HEK293 (cell line): ENCODE data around the gene DLG2.

Experiments
- CTCF ChIA-PET: fragments of 350-600 bp; formaldehyde crosslinking; extraction: SDS; loops from one replicate; lab custom pipeline; 2021; ENCODE audit warnings: antibody characterized with exemption; lab: Yijun Ruan, JAX
- POLR2A ChIA-PET: fragments of 300-600 bp; formaldehyde crosslinking; extraction: SDS; loops from one replicate; lab custom pipeline; 2020; ENCODE audit warnings: antibody characterized with exemption, inconsistent platforms; lab: Yijun Ruan, JAX
- H3K27ac ChIP-seq: fragments of 200-500 bp; sonication (Bioruptor generic); 2 replicates; pipeline ENCODE4 v1.5.1; 2014; ENCODE audit warnings: low read depth, low read length, control low read depth, inconsistent platforms; ENCODE audit errors: extremely low read depth
- H3K36me3 ChIP-seq, 2 experiments: fragments of 200-500 bp in 1 of 2; sonication (Bioruptor generic) in 1 of 2; 1 replicate in 1 of 2; 2 replicates in 1 of 2; pipeline ENCODE4 v1.5.1; 2014 to 2017; ENCODE audit warnings: inconsistent platforms in 2 of 2, low read length in 2 of 2; ENCODE audit not compliant: control insufficient read depth in 2 of 2, insufficient read depth in 1 of 2
- H3K4me1 ChIP-seq: fragments of 200-500 bp; sonication (Bioruptor generic); 2 replicates; pipeline ENCODE4 v1.5.1; 2014; ENCODE audit warnings: mild to moderate bottlenecking, low read length, inconsistent platforms; ENCODE audit not compliant: control insufficient read depth, insufficient read depth
- H3K4me3 ChIP-seq: 2 replicates; pipeline ENCODE4 v1.5.1; 2011; ENCODE audit warnings: low read depth, mild to moderate bottlenecking, control low read depth, low read length, moderate library complexity
- H3K9me3 ChIP-seq: fragments of 200-500 bp; sonication (Bioruptor generic); 2 replicates; pipeline ENCODE4 v1.5.1; 2014; ENCODE audit warnings: low read depth, low read length, inconsistent platforms; ENCODE audit not compliant: control insufficient read depth, insufficient read depth
- BCL11B ChIP-seq: fragments of 450-650 bp; formaldehyde crosslinking; IDR thresholded peaks from 2 replicates; pipeline ENCODE4 v1.5.1; 2016; ENCODE audit warnings: low read depth, missing biosample characterization, missing genetic modification characterization
- EGR2 ChIP-seq: fragments of 450-650 bp; formaldehyde crosslinking; IDR thresholded peaks from 2 replicates; pipeline ENCODE4 v1.5.1; 2016; ENCODE audit warnings: low read depth, missing biosample characterization, missing genetic modification characterization
- GLI2 ChIP-seq: fragments of 450-650 bp; formaldehyde crosslinking; IDR thresholded peaks from 2 replicates; pipeline ENCODE4; 2017; ENCODE audit warnings: missing biosample characterization, missing genetic modification characterization, low read depth, borderline replicate concordance
- KLF7 ChIP-seq: fragments of 450-650 bp; formaldehyde crosslinking; IDR thresholded peaks from 2 replicates; pipeline ENCODE4 v1.5.1; 2016; ENCODE audit warnings: missing biosample characterization, missing genetic modification characterization, borderline replicate concordance
- PRDM1 ChIP-seq: fragments of 450-650 bp; formaldehyde crosslinking; IDR thresholded peaks from 2 replicates; pipeline ENCODE4; 2016; ENCODE audit warnings: missing biosample characterization, missing genetic modification characterization
- RBAK ChIP-seq: fragments of 450-650 bp; formaldehyde crosslinking; IDR thresholded peaks from 2 replicates; pipeline ENCODE4 v1.5.1; 2016; ENCODE audit warnings: missing biosample characterization, missing genetic modification characterization
- REPIN1 ChIP-seq: fragments of 450-650 bp; formaldehyde crosslinking; IDR thresholded peaks from 2 replicates; pipeline ENCODE4 v1.5.1; 2017; ENCODE audit warnings: missing biosample characterization, missing genetic modification characterization, low read depth
- SALL2 ChIP-seq: fragments of 450-650 bp; formaldehyde crosslinking; IDR thresholded peaks from 2 replicates; pipeline ENCODE4 v1.5.0; 2017; ENCODE audit warnings: missing biosample characterization, mild to moderate bottlenecking, missing genetic modification characterization, borderline replicate concordance
- ZNF132 ChIP-seq: fragments of 450-650 bp; formaldehyde crosslinking; IDR thresholded peaks from 2 replicates; pipeline ENCODE4 v1.5.1; 2017; ENCODE audit warnings: missing biosample characterization, missing genetic modification characterization, borderline replicate concordance
- ZNF157 ChIP-seq: fragments of 450-650 bp; formaldehyde crosslinking; IDR thresholded peaks from 2 replicates; pipeline ENCODE4 v1.5.1; 2016; ENCODE audit warnings: missing biosample characterization, missing genetic modification characterization
- ZNF184 ChIP-seq: fragments of 450-650 bp; IDR thresholded peaks from 2 replicates; pipeline ENCODE4 v1.5.1; 2018; ENCODE audit warnings: missing biosample characterization, mild to moderate bottlenecking, missing genetic modification characterization
- ZNF335 ChIP-seq: fragments of 450-650 bp; formaldehyde crosslinking; conservative IDR thresholded peaks from 2 replicates; pipeline ENCODE4 v1.5.1; 2016; ENCODE audit warnings: missing biosample characterization, missing genetic modification characterization
- ZNF391 ChIP-seq: fragments of 450-650 bp; formaldehyde crosslinking; IDR thresholded peaks from 2 replicates; pipeline ENCODE4 v1.5.1; 2016; ENCODE audit warnings: low read depth, missing biosample characterization, missing genetic modification characterization, borderline replicate concordance
- ZNF404 ChIP-seq: fragments of 450-650 bp; formaldehyde crosslinking; IDR thresholded peaks from 2 replicates; pipeline ENCODE4 v1.5.1; 2017; ENCODE audit warnings: missing biosample characterization, missing genetic modification characterization
- ZNF48 ChIP-seq: fragments of 450-650 bp; formaldehyde crosslinking; IDR thresholded peaks from 2 replicates; pipeline ENCODE4 v1.5.1; 2016; ENCODE audit warnings: missing biosample characterization, missing genetic modification characterization
- ZNF560 ChIP-seq: fragments of 450-650 bp; formaldehyde crosslinking; IDR thresholded peaks from 2 replicates; pipeline ENCODE4 v1.5.1; 2017; ENCODE audit warnings: missing biosample characterization, missing genetic modification characterization, borderline replicate concordance
- ZNF629 ChIP-seq: fragments of 450-650 bp; formaldehyde crosslinking; IDR thresholded peaks from 2 replicates; pipeline ENCODE4 v1.5.1; 2017; ENCODE audit warnings: missing biosample characterization, missing genetic modification characterization
- TF ChIP-seq, protein P1 (sequence below): fragments of 450-650 bp; formaldehyde crosslinking; IDR thresholded peaks from 2 replicates; pipeline ENCODE4 v1.5.1; 2017; ENCODE audit warnings: missing biosample characterization, missing genetic modification characterization
- TF ChIP-seq, protein P2 (sequence below): fragments of 450-650 bp; formaldehyde crosslinking; IDR thresholded peaks from 2 replicates; pipeline ENCODE4 v1.5.1; 2016; ENCODE audit warnings: missing biosample characterization, missing genetic modification characterization
- TF ChIP-seq, protein P3 (sequence below): fragments of 450-650 bp; formaldehyde crosslinking; IDR thresholded peaks from 2 replicates; pipeline ENCODE4 v1.5.0; 2017; ENCODE audit warnings: missing biosample characterization, missing genetic modification characterization, borderline replicate concordance
- TF ChIP-seq, protein P4 (sequence below): fragments of 450-650 bp; formaldehyde crosslinking; IDR thresholded peaks from 2 replicates; pipeline ENCODE4 v1.5.1; 2016; ENCODE audit warnings: missing biosample characterization, missing genetic modification characterization

The DLG2 gene

DNA sequence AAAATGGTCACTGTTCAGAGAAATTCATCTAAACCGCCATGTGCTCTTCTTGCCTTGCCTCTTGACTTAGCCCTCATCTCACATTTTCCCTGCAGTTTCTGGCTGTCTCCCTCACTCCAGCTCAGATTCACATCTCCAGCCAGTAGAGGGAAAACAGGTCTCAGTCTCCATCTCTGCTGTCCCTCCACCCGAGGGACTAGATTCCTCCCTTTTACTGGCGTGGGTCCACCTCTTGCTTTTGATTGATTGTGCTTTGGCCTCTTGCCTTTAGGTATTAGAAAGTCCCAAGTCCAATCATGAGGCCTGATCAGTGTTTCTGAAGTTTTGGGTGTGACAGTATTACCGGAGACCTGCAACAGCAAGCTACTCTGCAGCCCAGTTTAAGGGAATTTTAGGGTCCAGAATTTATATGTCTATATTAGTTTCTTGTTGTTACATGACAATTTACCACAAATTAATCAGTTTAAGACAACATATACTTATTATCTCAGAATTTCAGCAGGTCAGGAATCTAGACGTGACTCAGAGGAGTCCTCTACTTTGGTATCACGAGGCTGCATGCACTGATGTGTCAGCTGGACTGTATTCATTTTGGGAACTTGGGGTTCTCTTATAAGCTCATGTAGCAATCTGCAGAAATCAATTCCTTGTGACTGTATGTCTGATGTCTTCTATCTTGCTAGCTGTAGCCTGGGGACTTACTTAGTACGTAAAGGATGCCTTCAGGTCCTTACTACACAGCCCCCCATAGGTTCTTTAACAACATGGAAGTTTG, 1535.7 kb downstream of the DLG2 start:
- TF ChIP-seq, protein P1, sequence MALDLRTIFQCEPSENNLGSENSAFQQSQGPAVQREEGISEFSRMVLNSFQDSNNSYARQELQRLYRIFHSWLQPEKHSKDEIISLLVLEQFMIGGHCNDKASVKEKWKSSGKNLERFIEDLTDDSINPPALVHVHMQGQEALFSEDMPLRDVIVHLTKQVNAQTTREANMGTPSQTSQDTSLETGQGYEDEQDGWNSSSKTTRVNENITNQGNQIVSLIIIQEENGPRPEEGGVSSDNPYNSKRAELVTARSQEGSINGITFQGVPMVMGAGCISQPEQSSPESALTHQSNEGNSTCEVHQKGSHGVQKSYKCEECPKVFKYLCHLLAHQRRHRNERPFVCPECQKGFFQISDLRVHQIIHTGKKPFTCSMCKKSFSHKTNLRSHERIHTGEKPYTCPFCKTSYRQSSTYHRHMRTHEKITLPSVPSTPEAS (tag by site-specific recombination), result no peak
- no peaks in the 10 kb centered on the region for H3K9me3 ChIP-seq
- H3K36me3 ChIP-seq, result no peaks in the 10 kb centered on the region
- POLR2A ChIA-PET, result no interaction called here
- H3K27ac ChIP-seq, result no peak overlapping the region
- H3K4me3 ChIP-seq, result no peak overlapping the region
- no peaks in the 10 kb centered on the region for H3K4me1 ChIP-seq
- CTCF ChIA-PET, result interaction anchor here (0.7 kb wide), 1 partner anchor 252 kb away, joined by 3 read pairs; no protein-coding TSS in a partner anchor

DNA sequence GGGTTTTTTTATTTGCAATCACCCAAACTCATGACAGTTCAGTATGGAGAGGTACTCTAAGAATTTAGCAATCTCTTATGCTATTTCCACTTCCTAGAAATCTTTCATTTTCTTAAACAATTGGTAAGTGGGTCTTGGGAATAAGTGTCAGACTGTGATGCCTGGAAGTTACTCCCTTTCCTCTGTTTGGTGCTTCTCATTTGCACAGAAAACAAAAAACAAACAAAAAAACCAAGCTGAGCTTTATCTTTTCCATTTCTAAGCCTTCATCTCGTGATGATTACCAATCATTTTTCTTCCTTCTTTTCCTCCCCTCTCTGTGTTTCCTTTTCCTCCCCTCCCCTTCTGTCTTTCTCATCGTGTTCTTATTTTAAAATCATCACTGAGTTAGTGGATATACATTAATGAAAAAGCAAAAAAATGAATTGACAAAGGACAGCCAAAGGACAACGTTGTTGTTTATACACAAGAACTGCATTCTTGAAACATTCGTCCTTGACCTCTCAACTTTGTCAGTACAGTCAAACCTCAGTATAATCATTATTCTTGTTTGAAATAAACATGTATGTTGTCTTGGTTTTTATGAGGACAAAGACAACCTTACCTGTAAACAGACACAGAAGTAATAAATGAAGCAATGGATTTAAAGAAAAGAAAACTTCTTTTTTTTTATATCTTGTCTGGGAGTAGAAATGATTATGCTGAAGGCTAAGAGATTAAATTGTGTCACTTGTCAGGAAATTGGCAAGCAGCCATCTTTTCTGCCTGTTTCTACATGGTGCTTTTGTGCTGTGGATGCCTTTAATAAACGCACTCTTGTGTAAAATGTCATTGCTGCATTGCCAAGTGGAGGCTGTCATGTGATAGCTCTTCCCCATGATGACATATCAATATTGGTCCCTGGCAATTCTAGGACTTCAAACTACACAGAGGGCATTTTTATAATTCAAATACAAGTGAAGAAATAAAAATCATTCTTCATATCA, 1537.8 kb downstream of the DLG2 start:
- CTCF ChIA-PET, result no interaction called here
- POLR2A ChIA-PET, result no interaction called here
- TF ChIP-seq ZNF157 (tag by site-specific recombination) (no peak), KLF7 (no peak), RBAK (tag by site-specific recombination) (no peak), ZNF48 (tag by site-specific recombination) (no peak)

DNA sequence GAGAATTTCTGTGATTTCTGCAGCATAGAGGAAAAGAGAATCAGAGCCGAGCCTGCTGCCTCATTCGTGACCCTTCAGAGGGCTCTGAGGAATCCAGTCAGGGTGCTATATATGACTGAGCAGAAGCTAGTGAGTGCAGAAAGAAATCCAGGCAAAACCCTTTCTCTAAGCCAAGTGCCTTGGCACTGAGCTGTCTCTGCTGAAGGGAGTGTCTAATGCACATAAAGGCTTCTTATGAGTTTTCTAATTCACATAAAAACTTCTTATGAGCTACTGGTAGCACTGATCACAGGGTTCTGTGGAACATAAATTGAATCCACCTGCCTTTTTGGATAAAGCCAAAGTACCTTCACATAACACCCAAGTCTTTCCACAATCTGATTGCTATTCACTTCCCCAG, 1555.3 kb downstream of the DLG2 start:
- Histone ChIP-seq H3K4me3 (no peak overlapping the region), H3K36me3 (no peaks in the 10 kb centered on the region), H3K9me3 (no peaks in the 10 kb centered on the region), H3K4me1 (no peaks in the 10 kb centered on the region), H3K27ac (no peak overlapping the region)
- ChIA-PET CTCF (no interaction called here), POLR2A (no interaction called here)
- no peak for TF ChIP-seq PRDM1 (tag by site-specific recombination)
- TF ChIP-seq ZNF335, result no peak
- TF ChIP-seq ZNF404 (tag by site-specific recombination), result no peak
- no peak for TF ChIP-seq ZNF560 (tag by site-specific recombination)
- TF ChIP-seq, protein P2, sequence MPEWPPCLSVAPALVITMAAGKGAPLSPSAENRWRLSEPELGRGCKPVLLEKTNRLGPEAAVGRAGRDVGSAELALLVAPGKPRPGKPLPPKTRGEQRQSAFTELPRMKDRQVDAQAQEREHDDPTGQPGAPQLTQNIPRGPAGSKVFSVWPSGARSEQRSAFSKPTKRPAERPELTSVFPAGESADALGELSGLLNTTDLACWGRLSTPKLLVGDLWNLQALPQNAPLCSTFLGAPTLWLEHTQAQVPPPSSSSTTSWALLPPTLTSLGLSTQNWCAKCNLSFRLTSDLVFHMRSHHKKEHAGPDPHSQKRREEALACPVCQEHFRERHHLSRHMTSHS, result no peak
- no peak for TF ChIP-seq SALL2
- no peak for TF ChIP-seq REPIN1 (tag by site-specific recombination)
- TF ChIP-seq GLI2 (tag by site-specific recombination), result no peak
- TF ChIP-seq EGR2, result no peak
- no peak for TF ChIP-seq ZNF132 (tag by site-specific recombination)
- TF ChIP-seq BCL11B (tag by site-specific recombination), result no peak
- TF ChIP-seq ZNF184 (tag by site-specific recombination), result no peak
- TF ChIP-seq, protein P3, sequence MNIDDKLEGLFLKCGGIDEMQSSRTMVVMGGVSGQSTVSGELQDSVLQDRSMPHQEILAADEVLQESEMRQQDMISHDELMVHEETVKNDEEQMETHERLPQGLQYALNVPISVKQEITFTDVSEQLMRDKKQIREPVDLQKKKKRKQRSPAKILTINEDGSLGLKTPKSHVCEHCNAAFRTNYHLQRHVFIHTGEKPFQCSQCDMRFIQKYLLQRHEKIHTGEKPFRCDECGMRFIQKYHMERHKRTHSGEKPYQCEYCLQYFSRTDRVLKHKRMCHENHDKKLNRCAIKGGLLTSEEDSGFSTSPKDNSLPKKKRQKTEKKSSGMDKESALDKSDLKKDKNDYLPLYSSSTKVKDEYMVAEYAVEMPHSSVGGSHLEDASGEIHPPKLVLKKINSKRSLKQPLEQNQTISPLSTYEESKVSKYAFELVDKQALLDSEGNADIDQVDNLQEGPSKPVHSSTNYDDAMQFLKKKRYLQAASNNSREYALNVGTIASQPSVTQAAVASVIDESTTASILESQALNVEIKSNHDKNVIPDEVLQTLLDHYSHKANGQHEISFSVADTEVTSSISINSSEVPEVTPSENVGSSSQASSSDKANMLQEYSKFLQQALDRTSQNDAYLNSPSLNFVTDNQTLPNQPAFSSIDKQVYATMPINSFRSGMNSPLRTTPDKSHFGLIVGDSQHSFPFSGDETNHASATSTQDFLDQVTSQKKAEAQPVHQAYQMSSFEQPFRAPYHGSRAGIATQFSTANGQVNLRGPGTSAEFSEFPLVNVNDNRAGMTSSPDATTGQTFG (tag by site-specific recombination), result no peak
- TF ChIP-seq, protein P4, sequence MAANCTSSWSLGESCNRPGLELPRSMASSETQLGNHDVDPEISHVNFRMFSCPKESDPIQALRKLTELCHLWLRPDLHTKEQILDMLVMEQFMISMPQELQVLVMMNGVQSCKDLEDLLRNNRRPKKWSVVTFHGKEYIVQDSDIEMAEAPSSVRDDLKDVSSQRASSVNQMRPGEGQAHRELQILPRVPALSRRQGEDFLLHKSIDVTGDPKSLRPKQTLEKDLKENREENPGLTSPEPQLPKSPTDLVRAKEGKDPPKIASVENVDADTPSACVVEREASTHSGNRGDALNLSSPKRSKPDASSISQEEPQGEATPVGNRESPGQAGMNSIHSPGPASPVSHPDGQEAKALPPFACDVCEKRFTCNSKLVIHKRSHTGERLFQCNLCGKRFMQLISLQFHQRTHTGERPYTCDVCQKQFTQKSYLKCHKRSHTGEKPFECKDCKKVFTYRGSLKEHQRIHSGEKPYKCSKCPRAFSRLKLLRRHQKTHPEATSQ, result no peak
- no peak for TF ChIP-seq ZNF391
- no peak for TF ChIP-seq ZNF629 (tag by site-specific recombination)

More for the DNA sequence above, 1537.8 kb downstream of the DLG2 start:
- Histone ChIP-seq H3K27ac (no peak overlapping the region), H3K4me3 (no peak overlapping the region), H3K36me3 (no peaks in the 10 kb centered on the region), H3K4me1 (no peaks in the 10 kb centered on the region), H3K9me3 (no peaks in the 10 kb centered on the region)
